ENCODE data around the gene ASPN. TPM values are rescaled to one million over a fixed set of nuclear protein-coding genes. Genes with fewer than 3 reads are reported as not detected.
A peak's percentile ranks its signal among the peaks of the same experiment; 100 is the strongest.

The ASPN gene
- total RNA-seq, 1 experiment from 2014 or later = not detected

GRCh38 chr9:92476962-92477361 lies 5.3 kb downstream of the ASPN start:
- DNase-seq (ENCODE audit: low read depth) = no peak

- no peak for DNase-seq (ENCODE audit: low read depth)
These were observed 7.7 kb downstream of the ASPN start for GRCh38 chr9:92474587-92474986.

- DNase-seq (ENCODE audit: low read depth) = peak; percentile 55
These were observed 14.1 kb downstream of the ASPN start for GRCh38 chr9:92468206-92468605.

- no peak for DNase-seq (ENCODE audit: low read depth)
These were observed 14.8 kb downstream of the ASPN start for GRCh38 chr9:92467511-92467910.

GRCh38 chr9:92467041-92467440 lies 15.3 kb downstream of the ASPN start:
- DNase-seq (ENCODE audit: low read depth) = no peak

- peak; percentile 76 for DNase-seq (ENCODE audit: low read depth)
These were observed 18.3 kb downstream of the ASPN start for GRCh38 chr9:92463984-92464383.

GRCh38 chr9:92463387-92463786 lies 18.9 kb downstream of the ASPN start:
- DNase-seq (ENCODE audit: low read depth) = no peak

GRCh38 chr9:92457576-92457975 lies 24.7 kb downstream of the ASPN start:
- no peak for DNase-seq (ENCODE audit: low read depth)

- peak; percentile 8 for DNase-seq (ENCODE audit: low read depth)
These were observed 27.1 kb downstream of the ASPN start for GRCh38 chr9:92455217-92455616.

GRCh38 chr9:92446536-92446935 lies 35.8 kb downstream of the ASPN start:
- DNase-seq (ENCODE audit: low read depth) = peak; percentile 21

GRCh38 chr9:92444841-92445240 lies 37.5 kb downstream of the ASPN start:
- no peak for DNase-seq (ENCODE audit: low read depth)

- no peak for DNase-seq (ENCODE audit: low read depth)
These were observed 41.6 kb downstream of the ASPN start for GRCh38 chr9:92440751-92441046.

GRCh38 chr9:92439921-92440750 lies 42.2 kb downstream of the ASPN start:
- peak; percentile 82 for DNase-seq (ENCODE audit: low read depth)

GRCh38 chr9:92438900-92439526 lies 43.3 kb downstream of the ASPN start:
- no peak for DNase-seq (ENCODE audit: low read depth)

GRCh38 chr9:92435263-92435662 lies 47.0 kb downstream of the ASPN start:
- DNase-seq (ENCODE audit: low read depth) = no peak

- DNase-seq (ENCODE audit: low read depth) = no peak
These were observed 49.2 kb downstream of the ASPN start for GRCh38 chr9:92432972-92433548.

- no peak for DNase-seq (ENCODE audit: low read depth)
These were observed 50.0 kb downstream of the ASPN start for GRCh38 chr9:92432350-92432749.

- no peak for DNase-seq (ENCODE audit: low read depth)
These were observed 52.5 kb downstream of the ASPN start for GRCh38 chr9:92429836-92430235.

- no peak for DNase-seq (ENCODE audit: low read depth)
These were observed 55.7 kb downstream of the ASPN start for GRCh38 chr9:92426501-92427145.

- DNase-seq (ENCODE audit: low read depth) = no peak
These were observed 56.8 kb downstream of the ASPN start for GRCh38 chr9:92425474-92425873.

GRCh38 chr9:92424340-92424739 lies 58.0 kb downstream of the ASPN start, which contains the start of gene OMD:
TSS of gene OMD (minus strand) at chr9:92424471. CDS start at chr9:92417558, 6,913 bp downstream.
- DNase-seq (ENCODE audit: low read depth) = no peak

GRCh38 chr9:92423612-92424011 lies 58.7 kb downstream of the ASPN start:
- DNase-seq (ENCODE audit: low read depth) = no peak
